PC-3 (cell line): Measurements from ENCODE around the gene SYNPO2L.

ENCODE experiments used
- CTCF ChIP-seq: fragments of 300-600 bp; sonication (generic); conservative IDR thresholded peaks from 2 replicates; pipeline ENCODE4 v1.5.1; 2017; ENCODE audit warnings: antibody characterized with exemption, low read depth, mild to moderate bottlenecking, low read length
- EZH2 ChIP-seq: fragments of 300-600 bp; sonication (generic); IDR thresholded peaks from one replicate; pipeline ENCODE4 v1.6.1; 2017; ENCODE audit warnings: antibody characterized with exemption, mild to moderate bottlenecking, low read length; ENCODE audit not compliant: unreplicated experiment
- EZH2phosphoT487 ChIP-seq: fragments of 300-600 bp; sonication (generic); IDR thresholded peaks from 2 replicates; pipeline ENCODE4 v1.6.1; 2018; ENCODE audit warnings: mild to moderate bottlenecking, antibody characterized with exemption, low read length, borderline replicate concordance

GRCh38 chr10:73650537-73651331 is 5.1 kb downstream of the SYNPO2L start:
- TF ChIP-seq EZH2 (no peak), CTCF (no peak), EZH2phosphoT487 (no peak)
